CD14-positive monocyte (primary cell): Measurements from ENCODE around the gene SYT7. TPM values are rescaled to one million over a fixed set of nuclear protein-coding genes. Genes with fewer than 3 reads are reported as not detected.

Experiments
- DNase-seq, 3 donors: peaks; one replicate each; pipeline ENCODE4 v3.0.0-alpha.2; 2011 to 2022
- H2AFZ ChIP-seq: 2 replicates; pipeline ENCODE4 v1.6.0; 2012; ENCODE audit warnings: mild to moderate bottlenecking, low read depth, low read length, inconsistent platforms; ENCODE audit not compliant: insufficient read depth, poor library complexity, severe bottlenecking
- H3K27ac ChIP-seq, 2 donors: 1 replicate in 1 of 2; 2 replicates in 1 of 2; pipeline ENCODE4 v1.5.1; 2012 to 2013; ENCODE audit warnings: low read length in 2 of 2, control low read depth in 1 of 2, inconsistent platforms in 1 of 2, low read depth in 1 of 2, mild to moderate bottlenecking in 1 of 2
- H3K27me3 ChIP-seq, 2 donors: one replicate each; pipeline versions ENCODE4 v1.6.0 to v1.6.1; 2011 to 2013; ENCODE audit warnings: low read length in 2 of 2; ENCODE audit not compliant: control insufficient read depth in 2 of 2, insufficient read depth in 2 of 2
- H3K36me3 ChIP-seq, 2 donors: replicated peaks in 1 of 2; 1 replicate in 1 of 2; 2 replicates in 1 of 2; pipeline versions ENCODE4 v1.5.1 to v1.6.1; 2012 to 2013; ENCODE audit warnings: low read length in 2 of 2, control low read depth in 1 of 2, inconsistent platforms in 1 of 2, mild to moderate bottlenecking in 1 of 2; ENCODE audit not compliant: insufficient read depth in 2 of 2, control insufficient read depth in 1 of 2
- H3K4me1 ChIP-seq, 2 donors: 1 replicate in 1 of 2; 2 replicates in 1 of 2; pipeline versions ENCODE4 v1.5.1 to v1.6.1; 2012 to 2013; ENCODE audit warnings: low read length in 2 of 2, control low read depth in 1 of 2, inconsistent platforms in 1 of 2, mild to moderate bottlenecking in 1 of 2, moderate library complexity in 1 of 2; ENCODE audit not compliant: insufficient read depth in 2 of 2, control insufficient read depth in 1 of 2
- H3K4me2 ChIP-seq: replicated peaks from 2 replicates; pipeline ENCODE3; 2012; ENCODE audit warnings: low read length, moderate library complexity, mild to moderate bottlenecking; ENCODE audit not compliant: poor library complexity, severe bottlenecking; ENCODE audit errors: extremely low read depth
- H3K4me3 ChIP-seq, 3 experiments: fragments of 200-600 bp in 1 of 3; sonication (generic) in 1 of 3; replicated peaks in 1 of 3; 1 replicate in 2 of 3; 2 replicates in 1 of 3; pipeline ENCODE4 v1.5.1; 2011 to 2013; ENCODE audit warnings: low read length in 3 of 3, mild to moderate bottlenecking in 3 of 3, control low read depth in 2 of 3, low read depth in 2 of 3, inconsistent platforms in 1 of 3, moderate library complexity in 1 of 3
- H3K79me2 ChIP-seq: 2 replicates; pipeline ENCODE4 v1.6.0; 2012; ENCODE audit warnings: mild to moderate bottlenecking, control low read depth, inconsistent platforms, low read length, moderate library complexity; ENCODE audit not compliant: insufficient read depth
- H3K9ac ChIP-seq: 2 replicates; pipeline ENCODE4 v1.6.0; 2017; ENCODE audit warnings: low read length, mild to moderate bottlenecking; ENCODE audit not compliant: insufficient read depth, poor library complexity, severe bottlenecking
- H3K9me3 ChIP-seq, 2 donors: replicated peaks in 1 of 2; 1 replicate in 1 of 2; 2 replicates in 1 of 2; pipeline versions ENCODE4 v1.5.1 to v1.6.1; 2012 to 2013; ENCODE audit warnings: low read length in 2 of 2, control low read depth in 1 of 2; ENCODE audit not compliant: control insufficient read depth in 1 of 2, insufficient read depth in 1 of 2
- H4K20me1 ChIP-seq: 2 replicates; pipeline ENCODE4 v1.6.0; 2012; ENCODE audit warnings: mild to moderate bottlenecking, low read length, control low read depth, moderate library complexity; ENCODE audit not compliant: insufficient read depth
- H3K27ac Mint-ChIP-seq, 7 donors: one replicate each; pipeline ENCODE4 v1.8.0; 2020; ENCODE audit warnings: mild to moderate bottlenecking in 7 of 7, mixed read lengths in 7 of 7, moderate library complexity in 6 of 7, inconsistent platforms in 2 of 7
- H3K27me3 Mint-ChIP-seq, 3 donors: one replicate each; pipeline ENCODE4 v1.8.0; 2021 to 2022; ENCODE audit warnings: low read depth in 3 of 3, mild to moderate bottlenecking in 3 of 3, mixed read lengths in 3 of 3, moderate library complexity in 3 of 3, inconsistent platforms in 1 of 3
- H3K36me3 Mint-ChIP-seq, 2 donors: one replicate each; pipeline ENCODE4 v1.8.0; 2020; ENCODE audit warnings: mixed read lengths in 2 of 2, inconsistent platforms in 1 of 2, mild to moderate bottlenecking in 1 of 2
- H3K4me1 Mint-ChIP-seq: one replicate; pipeline ENCODE4 v1.8.0; 2020; ENCODE audit warnings: mild to moderate bottlenecking, mixed read lengths
- H3K4me3 Mint-ChIP-seq, 2 donors: one replicate each; pipeline ENCODE4 v1.8.0; 2020; ENCODE audit warnings: mild to moderate bottlenecking in 2 of 2, mixed read lengths in 2 of 2, moderate library complexity in 1 of 2
- H3K9me3 Mint-ChIP-seq, 7 donors: one replicate each; pipeline ENCODE4 v1.8.0; 2020 to 2022; ENCODE audit warnings: mixed read lengths in 7 of 7, mild to moderate bottlenecking in 6 of 7, moderate library complexity in 6 of 7, inconsistent platforms in 2 of 7
- CTCF ChIP-seq: fragments of 200-600 bp; IDR thresholded peaks from one replicate; pipeline ENCODE4 v1.8.0; 2022; ENCODE audit warnings: antibody characterized with exemption, mild to moderate bottlenecking
- WGBS: methylation state at CpG from one replicate; pipeline ENCODE4 v1.1.5; 2013; ENCODE audit warnings: missing lambda C conversion rate; ENCODE audit not compliant: insufficient coverage; 5-methylcytosine and 5-hydroxymethylcytosine counted together
- intact Hi-C, 2 donors: fragments of 100-400 bp; cut with micrococcal nuclease; formaldehyde crosslinking; loops; one replicate each; pipeline versions ENCODE4 v1.15.0 to v1.15.1; 2023
- polyA plus RNA-seq, 3 donors: library from polyadenylated mRNA; depleted of rRNA in 1 of 3; unstranded in 2 of 3; stranded (reverse) in 1 of 3; fragments of 300-500 nt in 2 of 3; fragments of >200 nt in 1 of 3; fragmentation: Illumina TruSeq in 2 of 3; gene quantifications; 1 replicate in 2 of 3; 2 replicates in 1 of 3; pipeline ENCODE4 v1.2.3, GENCODE V29; 2012 to 2021

SYT7 gene
- polyA plus RNA-seq, 3 donors: not detected

GRCh38 chr11:61621917-61622585 lies 41.2 kb upstream of the SYT7 start:
- no peak for DNase-seq
- Histone ChIP-seq H4K20me1 (no peaks in the 10 kb centered on the region), H3K4me2 (no peak overlapping the region), H2AFZ (no peak overlapping the region), H3K4me3 (no peak overlapping the region), H3K79me2 (no peaks in the 10 kb centered on the region), H3K9me3 (no peaks in the 10 kb centered on the region), H3K36me3 (no peaks in the 10 kb centered on the region), H3K9ac (no peak overlapping the region), H3K27ac (no peak overlapping the region), H3K4me1 (no peaks in the 10 kb centered on the region), H3K27me3 (no peaks in the 10 kb centered on the region)
- H3K27ac Mint-ChIP-seq: no peak overlapping the region
- H3K4me1 Mint-ChIP-seq: no peaks in the 10 kb centered on the region
- no peaks in the 10 kb centered on the region for H3K36me3 Mint-ChIP-seq
- WGBS: 50% methylated on average over 2 of the region's 7 CpGs
- TF ChIP-seq CTCF: no peak
- peaks cover 0 to 2% (median 0%) of the 10 kb centered on the region in 7 donors for H3K9me3 Mint-ChIP-seq
- H3K27me3 Mint-ChIP-seq: peaks cover 2 to 18% (median 10%) of the 10 kb centered on the region in 3 donors
- no peak overlapping the region for H3K4me3 Mint-ChIP-seq
- intact Hi-C loops: loop anchor here in 1 of 2 donors (5.0 kb wide), 1 partner anchor 80 kb away; no protein-coding TSS in a partner anchor

GRCh38 chr11:61619471-61620226 lies 38.8 kb upstream of the SYT7 start:
- intact Hi-C loops: loop anchor here in 1 of 2 donors (5.0 kb wide), 1 partner anchor 77 kb away; no protein-coding TSS in a partner anchor

More at GRCh38 chr11:61619471-61620226, 38.8 kb upstream of the SYT7 start:
- no peak overlapping the region for H2AFZ ChIP-seq
- H3K27ac Mint-ChIP-seq: no peak overlapping the region
- H3K4me1 Mint-ChIP-seq: no peaks in the 10 kb centered on the region
- DNase-seq: no peak
- no peaks in the 10 kb centered on the region for H3K79me2 ChIP-seq
- H3K9me3 Mint-ChIP-seq: peaks cover 0 to 1% (median 0%) of the 10 kb centered on the region in 7 donors
- H4K20me1 ChIP-seq: no peaks in the 10 kb centered on the region
- no peaks in the 10 kb centered on the region for H3K4me1 ChIP-seq
- no peak overlapping the region for H3K9ac ChIP-seq
- no peak overlapping the region for H3K27ac ChIP-seq
- no peaks in the 10 kb centered on the region for H3K27me3 ChIP-seq
- 68% methylated on average over 2 of the region's 6 CpGs for WGBS
- H3K9me3 ChIP-seq: no peaks in the 10 kb centered on the region
- no peaks in the 10 kb centered on the region for H3K36me3 Mint-ChIP-seq
- H3K36me3 ChIP-seq: no peaks in the 10 kb centered on the region
- no peak overlapping the region for H3K4me2 ChIP-seq
- H3K27me3 Mint-ChIP-seq: peaks cover 0 to 21% (median 16%) of the 10 kb centered on the region in 3 donors
- no peak overlapping the region for H3K4me3 Mint-ChIP-seq
- TF ChIP-seq CTCF: no peak
- H3K4me3 ChIP-seq: no peak overlapping the region
